ENCODE data around the gene EXOC2.

- TF ChIP-seq, protein P1, sequence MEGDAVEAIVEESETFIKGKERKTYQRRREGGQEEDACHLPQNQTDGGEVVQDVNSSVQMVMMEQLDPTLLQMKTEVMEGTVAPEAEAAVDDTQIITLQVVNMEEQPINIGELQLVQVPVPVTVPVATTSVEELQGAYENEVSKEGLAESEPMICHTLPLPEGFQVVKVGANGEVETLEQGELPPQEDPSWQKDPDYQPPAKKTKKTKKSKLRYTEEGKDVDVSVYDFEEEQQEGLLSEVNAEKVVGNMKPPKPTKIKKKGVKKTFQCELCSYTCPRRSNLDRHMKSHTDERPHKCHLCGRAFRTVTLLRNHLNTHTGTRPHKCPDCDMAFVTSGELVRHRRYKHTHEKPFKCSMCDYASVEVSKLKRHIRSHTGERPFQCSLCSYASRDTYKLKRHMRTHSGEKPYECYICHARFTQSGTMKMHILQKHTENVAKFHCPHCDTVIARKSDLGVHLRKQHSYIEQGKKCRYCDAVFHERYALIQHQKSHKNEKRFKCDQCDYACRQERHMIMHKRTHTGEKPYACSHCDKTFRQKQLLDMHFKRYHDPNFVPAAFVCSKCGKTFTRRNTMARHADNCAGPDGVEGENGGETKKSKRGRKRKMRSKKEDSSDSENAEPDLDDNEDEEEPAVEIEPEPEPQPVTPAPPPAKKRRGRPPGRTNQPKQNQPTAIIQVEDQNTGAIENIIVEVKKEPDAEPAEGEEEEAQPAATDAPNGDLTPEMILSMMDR (IDR thresholded peaks at IDR 0.05): no peak
- no peak for TF ChIP-seq POLR2A (IDR thresholded peaks at IDR 0.05)
- no peak for TF ChIP-seq POLR2AphosphoS5 (IDR thresholded peaks at IDR 0.05)
Measured at GRCh38 chr6:641225-641985, 51.5 kb downstream of the EXOC2 start.

Data from breast epithelium (tissue), 3 donors.